Measurements from ENCODE around the gene ARHGEF38. TPM values are rescaled to one million over a fixed set of nuclear protein-coding genes. Genes with fewer than 3 reads are reported as not detected.

Gene ARHGEF38
- total and polyA plus RNA-seq, 8 donors = 0.61 to 23.2 (median 2.5) TPM

- TF ChIP-seq CTCF (IDR thresholded peaks at IDR 0.05) = peak in 2 of 7 experiments; percentile 18 to 34
- TF ChIP-seq POLR2AphosphoS5 (IDR thresholded peaks at IDR 0.05) = no peak
- no peak for TF ChIP-seq EP300 (IDR thresholded peaks at IDR 0.05)
- no peak for TF ChIP-seq POLR2A (IDR thresholded peaks at IDR 0.05)
- H3K4me3 ChIP-seq = no peak overlapping the region
- no peak for DNase-seq
- H3K9me3 ChIP-seq = no peaks in the 10 kb centered on the region
- no peaks in the 10 kb centered on the region for H3K36me3 ChIP-seq
- H3K27me3 ChIP-seq = no peaks in the 10 kb centered on the region
- intact Hi-C loops (cut with DNase I; ENCODE audit: low total_unique reads) = no loop called here
- peaks cover 8 to 39% (median 25%) of the 10 kb centered on the region in 4 donors for H3K4me1 ChIP-seq
- H3K27ac ChIP-seq = peak overlapping the region in 2 of 5 donors; percentile 60 to 65
- 52 to 94% (median 56%) methylated on average over 8 of the region's 8 CpGs for WGBS, 5 donors
Observed at GRCh38 chr4:105631818-105632400, 79.5 kb downstream of the ARHGEF38 start.

GRCh38 chr4:105632599-105632998 is 80.2 kb downstream of the ARHGEF38 start:
- intact Hi-C loops (cut with DNase I; ENCODE audit: low total_unique reads) = no loop called here
- WGBS, 5 donors = 54 to 76% (median 71%) methylated on average over 3 of the region's 3 CpGs
- no peaks in the 10 kb centered on the region for H3K9me3 ChIP-seq
- H3K27me3 ChIP-seq = no peaks in the 10 kb centered on the region
- H3K36me3 ChIP-seq = no peaks in the 10 kb centered on the region
- no peak overlapping the region for H3K4me3 ChIP-seq
- peak overlapping the region in 4 of 5 donors; percentile 34 to 72 (median 62) for H3K27ac ChIP-seq
- TF ChIP-seq EP300 (IDR thresholded peaks at IDR 0.05) = no peak
- no peak for TF ChIP-seq POLR2AphosphoS5 (IDR thresholded peaks at IDR 0.05)
- no peak for TF ChIP-seq CTCF (IDR thresholded peaks at IDR 0.05)
- TF ChIP-seq POLR2A (IDR thresholded peaks at IDR 0.05) = no peak
- peaks cover 8 to 46% (median 31%) of the 10 kb centered on the region in 4 donors for H3K4me1 ChIP-seq
- no peak for DNase-seq

GRCh38 chr4:105633241-105633640 is 80.8 kb downstream of the ARHGEF38 start:
- intact Hi-C loops (cut with DNase I; ENCODE audit: low total_unique reads) = no loop called here
- no peak overlapping the region for H3K4me3 ChIP-seq
- WGBS, 5 donors = 26 to 48% (median 37%) methylated on average over 3 of the region's 3 CpGs
- TF ChIP-seq POLR2A (IDR thresholded peaks at IDR 0.05) (no peak), POLR2AphosphoS5 (IDR thresholded peaks at IDR 0.05) (peak; percentile 27 to 86 (median 49)), EP300 (IDR thresholded peaks at IDR 0.05) (no peak), CTCF (IDR thresholded peaks at IDR 0.05) (no peak)
- peaks cover 8 to 53% (median 35%) of the 10 kb centered on the region in 4 donors for H3K4me1 ChIP-seq
- H3K9me3 ChIP-seq = no peaks in the 10 kb centered on the region
- H3K27me3 ChIP-seq = no peaks in the 10 kb centered on the region
- peak overlapping the region in 4 of 5 donors; percentile 34 to 72 (median 62) for H3K27ac ChIP-seq
- peak; percentile 28 to 75 for DNase-seq
- no peaks in the 10 kb centered on the region for H3K36me3 ChIP-seq

GRCh38 chr4:105634402-105635080 is 82.1 kb downstream of the ARHGEF38 start:
- Histone ChIP-seq H3K4me3 (no peak overlapping the region), H3K36me3 (no peaks in the 10 kb centered on the region), H3K9me3 (no peaks in the 10 kb centered on the region), H3K27ac (peak overlapping the region in 2 of 5 donors; percentile 60 to 65), H3K27me3 (no peaks in the 10 kb centered on the region), H3K4me1 (peaks cover 8 to 53% (median 35%) of the 10 kb centered on the region in 4 donors)
- TF ChIP-seq CTCF (IDR thresholded peaks at IDR 0.05) (no peak), POLR2A (IDR thresholded peaks at IDR 0.05) (no peak), POLR2AphosphoS5 (IDR thresholded peaks at IDR 0.05) (no peak), EP300 (IDR thresholded peaks at IDR 0.05) (no peak)
- 14 to 30% (median 18%) methylated on average over 1 of the region's 1 CpG for WGBS, 5 donors
- intact Hi-C loops (cut with DNase I; ENCODE audit: low total_unique reads) = no loop called here
- no peak for DNase-seq
